Left ventricle myocardium superior (tissue), 1 donor: Measurements from ENCODE around the gene REG3G. TPM values are rescaled to one million over a fixed set of nuclear protein-coding genes. Genes with fewer than 3 reads are reported as not detected.
"Not testable (repeated sequence)": the region's sequence is repeated elsewhere in the genome, so short reads cannot be mapped to it uniquely, and the experiment has no call there.

Experiments
- ATAC-seq: fragments of 200-7000 bp; cut with Tn5 transposase; one replicate; pipeline ENCODE4 v1.9.1; 2020; ENCODE audit warnings: mild to moderate bottlenecking, moderate library complexity
- DNase-seq: peaks from one replicate; pipeline ENCODE4 v3.0.0-alpha.2; 2020
- intact Hi-C: fragments of 100-400 bp; cut with micrococcal nuclease; formaldehyde crosslinking; loops from one replicate; pipeline ENCODE4 v1.11.0; 2022
- total RNA-seq: library from RNA; stranded (reverse); fragmentation: NEBNext Ultra II Directional; extraction: Animal tissue kit (Norgen Biotek cat#: 25700); gene quantifications from one replicate; pipeline ENCODE4 v1.2.1, GENCODE V29; 2021
- donor health status: DM: no; HTN: yes; CAD: no; lungs with severe emphysema.

The REG3G gene
- total RNA-seq, 1 donor from 2014 or later, result not detected

GRCh38 chr2:79011496-79011895 lies 14.0 kb upstream of the REG3G start:
- ATAC-seq, result no peak
- intact Hi-C loops, result no loop called here
- DNase-seq, result no peak

GRCh38 chr2:79013629-79014028 lies 11.9 kb upstream of the REG3G start:
- DNase-seq (no peak), ATAC-seq (no peak)
- intact Hi-C loops, result no loop called here

GRCh38 chr2:79016342-79016741 lies 9.2 kb upstream of the REG3G start:
- intact Hi-C loops, result no loop called here
- DNase-seq, result no peak
- ATAC-seq, result no peak

GRCh38 chr2:79026061-79026460 lies 559 bp downstream of the REG3G start:
- DNase-seq (no peak), ATAC-seq (no peak)
- intact Hi-C loops, result no loop called here

GRCh38 chr2:79039944-79040343 lies 14.4 kb downstream of the REG3G start:
- intact Hi-C loops, result no loop called here
- no peak for ATAC-seq
- no peak for DNase-seq

- DNase-seq (no peak), ATAC-seq (no peak)
- intact Hi-C loops, result no loop called here
Observed at GRCh38 chr2:79041032-79041448, 15.5 kb downstream of the REG3G start.

- peak; percentile 37 for DNase-seq
- intact Hi-C loops, ATAC-seq: not testable (repeated sequence)
Observed at GRCh38 chr2:79053486-79053885, 28.0 kb downstream of the REG3G start.

- intact Hi-C loops, ATAC-seq, DNase-seq: not testable (repeated sequence)
Observed at GRCh38 chr2:79054769-79055168, 29.3 kb downstream of the REG3G start.

- no peak for DNase-seq
- ATAC-seq, result no peak
- intact Hi-C loops, result no loop called here
Observed at GRCh38 chr2:79065201-79065600, 39.7 kb downstream of the REG3G start.

- DNase-seq (no peak), ATAC-seq (no peak)
- intact Hi-C loops, result no loop called here
Observed at GRCh38 chr2:79071078-79071477, 45.6 kb downstream of the REG3G start.

Other genes starting within 250 kb of the REG3G start
- not detected for gene REG1B, start 62.3 kb downstream of the REG3G start, total RNA-seq
- not detected for gene REG1A, start 94.8 kb downstream of the REG3G start, total RNA-seq
- gene REG3A, start 134.1 kb downstream of the REG3G start, total RNA-seq, result not detected